Stimulated activated naive CD8-positive, alpha-beta T cell treated with anti-CD3 and anti-CD28 coated beads, Interleukin-15, Interleukin-2, amounts not matched to agents 100 ng/mL and 50 ng/mL, for 24 hours (primary cell): ENCODE measurements around the gene VTN.

Experiments used
- H3K27ac Mint-ChIP-seq: one replicate; pipeline ENCODE4 v1.8.0; 2021; ENCODE audit warnings: mild to moderate bottlenecking, mixed read lengths
- H3K27me3 Mint-ChIP-seq: one replicate; pipeline ENCODE4 v1.8.0; 2021; ENCODE audit warnings: mixed read lengths
- H3K36me3 Mint-ChIP-seq: one replicate; pipeline ENCODE4 v1.8.0; 2021; ENCODE audit warnings: low read depth, mixed read lengths
- H3K4me1 Mint-ChIP-seq: one replicate; pipeline ENCODE4 v1.8.0; 2021; ENCODE audit warnings: low read depth, mixed read lengths
- H3K4me3 Mint-ChIP-seq: one replicate; pipeline ENCODE4 v1.8.0; 2021; ENCODE audit warnings: mild to moderate bottlenecking, mixed read lengths
- H3K9me3 Mint-ChIP-seq: one replicate; pipeline ENCODE4 v1.8.0; 2021; ENCODE audit warnings: mixed read lengths

The VTN gene

GRCh38 chr17:28385406-28385805, 15.3 kb upstream of the VTN start:
- Mint-ChIP-seq H3K36me3 (peaks cover 41% of the 10 kb centered on the region), H3K27ac (peak overlapping the region; percentile 65)

GRCh38 chr17:28385037-28385400, 14.9 kb upstream of the VTN start:
- H3K4me1 Mint-ChIP-seq = peaks cover 28% of the 10 kb centered on the region
- peaks cover 37% of the 10 kb centered on the region for H3K36me3 Mint-ChIP-seq
- H3K4me3 Mint-ChIP-seq = peak overlapping the region; percentile 87
- H3K9me3 Mint-ChIP-seq = no peaks in the 10 kb centered on the region
- peaks cover 8% of the 10 kb centered on the region for H3K27me3 Mint-ChIP-seq
- H3K27ac Mint-ChIP-seq = peak overlapping the region; percentile 82

More at GRCh38 chr17:28385406-28385805, 15.3 kb upstream of the VTN start:
- Mint-ChIP-seq H3K9me3 (no peaks in the 10 kb centered on the region), H3K4me1 (peaks cover 28% of the 10 kb centered on the region), H3K4me3 (peak overlapping the region; percentile 87), H3K27me3 (peaks cover 8% of the 10 kb centered on the region)

GRCh38 chr17:28384281-28385036, 14.4 kb upstream of the VTN start:
- H3K27ac Mint-ChIP-seq = peak overlapping the region; percentile 82
- H3K27me3 Mint-ChIP-seq = peaks cover 8% of the 10 kb centered on the region
- H3K36me3 Mint-ChIP-seq = peaks cover 32% of the 10 kb centered on the region
- H3K4me1 Mint-ChIP-seq = peaks cover 28% of the 10 kb centered on the region
- H3K9me3 Mint-ChIP-seq = no peaks in the 10 kb centered on the region
- peak overlapping the region; percentile 87 for H3K4me3 Mint-ChIP-seq

- no peak overlapping the region for H3K27ac Mint-ChIP-seq
- H3K36me3 Mint-ChIP-seq = peaks cover 28% of the 10 kb centered on the region
- H3K4me3 Mint-ChIP-seq = no peak overlapping the region
- no peaks in the 10 kb centered on the region for H3K9me3 Mint-ChIP-seq
- H3K27me3 Mint-ChIP-seq = peaks cover 8% of the 10 kb centered on the region
- H3K4me1 Mint-ChIP-seq = peaks cover 28% of the 10 kb centered on the region
These were observed 11.2 kb upstream of the VTN start for GRCh38 chr17:28381141-28381825.

GRCh38 chr17:28379814-28380801, 10.0 kb upstream of the VTN start:
- Mint-ChIP-seq H3K27ac (no peak overlapping the region), H3K4me1 (peaks cover 19% of the 10 kb centered on the region), H3K9me3 (no peaks in the 10 kb centered on the region), H3K4me3 (no peak overlapping the region), H3K36me3 (peaks cover 23% of the 10 kb centered on the region), H3K27me3 (peaks cover 8% of the 10 kb centered on the region)

GRCh38 chr17:28372945-28373274, 2.8 kb upstream of the VTN start:
- Mint-ChIP-seq H3K36me3 (peaks cover 5% of the 10 kb centered on the region), H3K9me3 (no peaks in the 10 kb centered on the region), H3K4me3 (peak overlapping the region; percentile 89), H3K4me1 (peaks cover 21% of the 10 kb centered on the region), H3K27ac (peak overlapping the region; percentile 82), H3K27me3 (no peaks in the 10 kb centered on the region)

- Mint-ChIP-seq H3K4me1 (peaks cover 21% of the 10 kb centered on the region), H3K9me3 (no peaks in the 10 kb centered on the region), H3K4me3 (peak overlapping the region; percentile 89), H3K36me3 (peaks cover 4% of the 10 kb centered on the region), H3K27me3 (no peaks in the 10 kb centered on the region), H3K27ac (peak overlapping the region; percentile 82)
These were observed 2.3 kb upstream of the VTN start for GRCh38 chr17:28372203-28372944.

- peaks cover 4% of the 10 kb centered on the region for H3K36me3 Mint-ChIP-seq
- H3K4me1 Mint-ChIP-seq = peaks cover 21% of the 10 kb centered on the region
- H3K4me3 Mint-ChIP-seq = peak within 1 kb of the TSS; percentile 89
- no peaks in the 10 kb centered on the region for H3K9me3 Mint-ChIP-seq
- H3K27me3 Mint-ChIP-seq = no peaks in the 10 kb centered on the region
- H3K27ac Mint-ChIP-seq = peak within 1 kb of the TSS; percentile 89
These were observed 1.4 kb upstream of the VTN start, which contains the start of gene SARM1 for GRCh38 chr17:28371245-28372202. Gene SARM1, plus strand, starts transcription at chr17:28371694. Its CDS starts 339 bp downstream, at chr17:28372033.

- peaks cover 21% of the 10 kb centered on the region for H3K4me1 Mint-ChIP-seq
- peaks cover 4% of the 10 kb centered on the region for H3K36me3 Mint-ChIP-seq
- H3K9me3 Mint-ChIP-seq = no peaks in the 10 kb centered on the region
- H3K4me3 Mint-ChIP-seq = peak overlapping the region; percentile 89
- no peak overlapping the region for H3K27ac Mint-ChIP-seq
- H3K27me3 Mint-ChIP-seq = no peaks in the 10 kb centered on the region
These were observed 617 bp upstream of the VTN start for GRCh38 chr17:28370744-28371103.

- Mint-ChIP-seq H3K4me3 (no peak overlapping the region), H3K27ac (no peak overlapping the region), H3K36me3 (peaks cover under 1% of the 10 kb centered on the region), H3K4me1 (peaks cover 21% of the 10 kb centered on the region), H3K27me3 (no peaks in the 10 kb centered on the region), H3K9me3 (no peaks in the 10 kb centered on the region)
These were observed 448 bp downstream of the VTN start for GRCh38 chr17:28369684-28370034.

GRCh38 chr17:28368915-28369683, 1.0 kb downstream of the VTN start:
- Mint-ChIP-seq H3K27me3 (no peaks in the 10 kb centered on the region), H3K4me3 (no peak overlapping the region), H3K27ac (no peak overlapping the region)

GRCh38 chr17:28368306-28368831, 1.7 kb downstream of the VTN start:
- Mint-ChIP-seq H3K27ac (no peak overlapping the region), H3K9me3 (no peaks in the 10 kb centered on the region), H3K36me3 (peaks cover 4% of the 10 kb centered on the region), H3K4me1 (peaks cover 17% of the 10 kb centered on the region), H3K27me3 (no peaks in the 10 kb centered on the region), H3K4me3 (no peak overlapping the region)

More at GRCh38 chr17:28368915-28369683, 1.0 kb downstream of the VTN start:
- Mint-ChIP-seq H3K36me3 (no peaks in the 10 kb centered on the region), H3K9me3 (no peaks in the 10 kb centered on the region), H3K4me1 (peaks cover 21% of the 10 kb centered on the region)
